ENCODE results near the gene RNASE7. TPM values are rescaled to one million over a fixed set of nuclear protein-coding genes. Genes with fewer than 3 reads are reported as not detected.

Gene RNASE7
- total RNA-seq, 1 donor from 2014 or later, result not detected

DNA sequence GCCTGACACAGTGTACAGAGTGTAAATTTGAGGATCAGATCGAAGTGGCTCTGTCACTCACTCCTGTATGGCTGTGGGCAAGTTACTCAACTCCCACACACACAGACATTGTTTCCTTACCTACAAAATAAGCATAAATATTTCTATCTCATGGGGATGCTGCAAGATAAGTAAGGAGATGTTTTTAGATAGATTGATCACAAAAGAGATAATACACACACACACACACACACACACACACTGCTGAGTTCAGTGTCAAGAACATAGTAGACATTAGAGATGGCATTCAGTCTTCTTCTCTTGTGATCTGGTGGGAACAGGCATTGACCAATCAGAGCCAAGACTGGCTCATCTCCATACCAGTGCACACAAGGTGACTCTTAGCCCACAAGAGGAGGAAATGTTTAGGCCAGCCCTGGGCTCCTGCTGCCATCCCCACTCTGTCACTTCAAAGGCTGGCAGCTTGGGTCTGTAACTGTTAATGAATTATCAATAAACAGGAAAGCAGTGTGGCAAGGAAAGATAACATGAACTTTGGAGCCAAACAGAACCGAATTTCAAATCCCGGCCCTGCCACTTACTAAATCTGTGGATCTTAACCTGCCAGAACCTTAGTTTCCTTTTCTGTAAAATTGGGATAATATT, 12.1 kb downstream of the RNASE7 start:
- H3K27me3 ChIP-seq (ENCODE audit: insufficient read depth, low read length), result no peaks in the 10 kb centered on the region
- no peaks in the 10 kb centered on the region for H4K20me1 ChIP-seq (ENCODE audit: insufficient read depth, low read length)
- no peaks in the 10 kb centered on the region for H3K9me3 ChIP-seq (ENCODE audit: insufficient read depth, low read depth, low read length)
- Mint-ChIP-seq H3K27me3 (ENCODE audit: low read depth, unreplicated experiment) (no peaks in the 10 kb centered on the region), H3K9me3 (ENCODE audit: unreplicated experiment) (no peaks in the 10 kb centered on the region), H3K4me3 (ENCODE audit: unreplicated experiment) (no peak overlapping the region), H3K27ac (ENCODE audit: unreplicated experiment) (no peak overlapping the region), H3K4me1 (ENCODE audit: low read depth, unreplicated experiment) (peaks cover 24% of the 10 kb centered on the region), H3K36me3 (ENCODE audit: low read depth, unreplicated experiment) (no peaks in the 10 kb centered on the region)
- DNase-seq (ENCODE audit: low read depth), result no peak
- H3K36me3 ChIP-seq (ENCODE audit: insufficient read depth, low read length), result no peaks in the 10 kb centered on the region
- TF ChIP-seq, protein P1, sequence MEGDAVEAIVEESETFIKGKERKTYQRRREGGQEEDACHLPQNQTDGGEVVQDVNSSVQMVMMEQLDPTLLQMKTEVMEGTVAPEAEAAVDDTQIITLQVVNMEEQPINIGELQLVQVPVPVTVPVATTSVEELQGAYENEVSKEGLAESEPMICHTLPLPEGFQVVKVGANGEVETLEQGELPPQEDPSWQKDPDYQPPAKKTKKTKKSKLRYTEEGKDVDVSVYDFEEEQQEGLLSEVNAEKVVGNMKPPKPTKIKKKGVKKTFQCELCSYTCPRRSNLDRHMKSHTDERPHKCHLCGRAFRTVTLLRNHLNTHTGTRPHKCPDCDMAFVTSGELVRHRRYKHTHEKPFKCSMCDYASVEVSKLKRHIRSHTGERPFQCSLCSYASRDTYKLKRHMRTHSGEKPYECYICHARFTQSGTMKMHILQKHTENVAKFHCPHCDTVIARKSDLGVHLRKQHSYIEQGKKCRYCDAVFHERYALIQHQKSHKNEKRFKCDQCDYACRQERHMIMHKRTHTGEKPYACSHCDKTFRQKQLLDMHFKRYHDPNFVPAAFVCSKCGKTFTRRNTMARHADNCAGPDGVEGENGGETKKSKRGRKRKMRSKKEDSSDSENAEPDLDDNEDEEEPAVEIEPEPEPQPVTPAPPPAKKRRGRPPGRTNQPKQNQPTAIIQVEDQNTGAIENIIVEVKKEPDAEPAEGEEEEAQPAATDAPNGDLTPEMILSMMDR (IDR thresholded peaks at IDR 0.05; ENCODE audit: insufficient read depth, low read depth, low read length), result no peak
- TF ChIP-seq EZH2 (IDR thresholded peaks at IDR 0.05; ENCODE audit: insufficient read depth, low read length), result no peak
- H3K79me2 ChIP-seq (ENCODE audit: insufficient read depth, low read length), result no peaks in the 10 kb centered on the region
- H2AFZ ChIP-seq (ENCODE audit: low read depth, low read length), result no peak overlapping the region
- no peak overlapping the region for H3K4me3 ChIP-seq (ENCODE audit: insufficient read depth, low read depth, low read length)
- H3K4me2 ChIP-seq (ENCODE audit: low read length), result no peak overlapping the region
- FAIRE-seq, result no peak
- H3K4me1 ChIP-seq (ENCODE audit: insufficient read depth, low read length), result peaks cover 14% of the 10 kb centered on the region
- no peak overlapping the region for H3K27ac ChIP-seq (ENCODE audit: low read depth, low read length)
- no peak overlapping the region for H3K9ac ChIP-seq (ENCODE audit: low read length)

DNA sequence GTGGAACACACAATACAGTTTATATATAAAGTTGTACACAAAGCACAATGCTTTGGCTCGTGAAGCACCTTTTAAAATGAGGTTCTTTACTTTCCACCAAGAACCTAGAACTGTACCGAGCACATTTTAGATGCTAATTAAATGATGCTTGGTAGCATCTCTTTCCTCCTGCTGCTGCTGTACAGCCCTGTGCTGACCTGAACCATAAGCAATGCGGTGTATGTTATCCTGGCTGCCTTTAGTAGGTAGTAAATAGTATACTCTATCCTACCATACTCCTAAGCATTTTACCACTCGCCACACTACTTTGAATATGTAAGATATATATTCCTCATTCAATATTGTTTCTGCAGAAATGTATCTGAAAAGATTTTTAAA, 12.6 kb downstream of the RNASE7 start:
- peaks cover 26% of the 10 kb centered on the region for H3K4me1 Mint-ChIP-seq (ENCODE audit: low read depth, unreplicated experiment)
- Histone ChIP-seq H3K27me3 (ENCODE audit: insufficient read depth, low read length) (no peaks in the 10 kb centered on the region), H3K9ac (ENCODE audit: low read length) (no peak overlapping the region), H3K4me2 (ENCODE audit: low read length) (no peak overlapping the region), H3K4me1 (ENCODE audit: insufficient read depth, low read length) (peaks cover 12% of the 10 kb centered on the region), H3K9me3 (ENCODE audit: insufficient read depth, low read depth, low read length) (no peaks in the 10 kb centered on the region), H4K20me1 (ENCODE audit: insufficient read depth, low read length) (no peaks in the 10 kb centered on the region), H3K36me3 (ENCODE audit: insufficient read depth, low read length) (no peaks in the 10 kb centered on the region), H3K79me2 (ENCODE audit: insufficient read depth, low read length) (no peaks in the 10 kb centered on the region), H2AFZ (ENCODE audit: low read depth, low read length) (no peak overlapping the region), H3K4me3 (ENCODE audit: insufficient read depth, low read depth, low read length) (no peak overlapping the region), H3K27ac (ENCODE audit: low read depth, low read length) (no peak overlapping the region)
- H3K27ac Mint-ChIP-seq (ENCODE audit: unreplicated experiment), result no peak overlapping the region
- TF ChIP-seq, protein P1 (IDR thresholded peaks at IDR 0.05; ENCODE audit: insufficient read depth, low read depth, low read length), result no peak
- TF ChIP-seq EZH2 (IDR thresholded peaks at IDR 0.05; ENCODE audit: insufficient read depth, low read length), result no peak
- no peaks in the 10 kb centered on the region for H3K9me3 Mint-ChIP-seq (ENCODE audit: unreplicated experiment)
- DNase-seq (ENCODE audit: low read depth) (no peak), FAIRE-seq (no peak)
- H3K36me3 Mint-ChIP-seq (ENCODE audit: low read depth, unreplicated experiment), result no peaks in the 10 kb centered on the region
- no peak overlapping the region for H3K4me3 Mint-ChIP-seq (ENCODE audit: unreplicated experiment)
- H3K27me3 Mint-ChIP-seq (ENCODE audit: low read depth, unreplicated experiment), result no peaks in the 10 kb centered on the region

DNA sequence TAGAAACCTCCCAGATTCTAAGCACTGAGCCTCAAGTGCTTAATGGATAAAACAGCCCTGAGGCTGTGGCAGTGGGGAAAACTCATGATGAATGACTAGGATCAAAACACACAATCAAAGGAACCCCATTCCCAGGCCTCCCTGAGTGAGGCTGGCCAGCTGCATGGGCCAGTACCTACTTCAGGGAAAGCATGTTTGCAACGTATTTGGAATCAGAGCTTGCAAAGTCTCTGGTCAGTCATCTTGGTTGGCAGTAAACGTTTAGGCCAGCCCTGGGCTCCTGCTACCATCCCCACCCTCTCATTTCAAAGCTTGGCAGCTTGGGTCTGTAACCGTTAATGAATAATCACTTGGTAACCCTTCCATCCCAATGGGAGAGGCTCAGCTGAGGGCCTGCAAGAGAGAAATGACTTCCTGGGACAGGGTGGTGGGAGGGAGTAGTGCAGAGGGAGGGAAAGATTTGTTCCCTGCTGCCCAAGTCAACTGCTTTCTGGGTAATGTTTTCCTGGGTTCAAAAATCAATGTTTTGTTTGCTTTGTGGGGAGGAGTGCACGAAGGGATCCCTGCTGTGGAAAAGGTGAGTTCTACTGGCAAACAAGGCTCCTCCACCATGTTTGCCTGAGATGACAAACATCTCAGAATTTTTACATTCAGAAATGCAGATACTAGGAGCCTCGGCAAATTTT, 13.4 kb downstream of the RNASE7 start:
- Mint-ChIP-seq H3K27ac (ENCODE audit: unreplicated experiment) (no peak overlapping the region), H3K27me3 (ENCODE audit: low read depth, unreplicated experiment) (no peaks in the 10 kb centered on the region), H3K36me3 (ENCODE audit: low read depth, unreplicated experiment) (no peaks in the 10 kb centered on the region), H3K4me3 (ENCODE audit: unreplicated experiment) (no peak overlapping the region), H3K9me3 (ENCODE audit: unreplicated experiment) (no peaks in the 10 kb centered on the region), H3K4me1 (ENCODE audit: low read depth, unreplicated experiment) (peaks cover 34% of the 10 kb centered on the region)
- Histone ChIP-seq H4K20me1 (ENCODE audit: insufficient read depth, low read length) (no peaks in the 10 kb centered on the region), H3K27ac (ENCODE audit: low read depth, low read length) (no peak overlapping the region), H3K9me3 (ENCODE audit: insufficient read depth, low read depth, low read length) (no peaks in the 10 kb centered on the region), H3K36me3 (ENCODE audit: insufficient read depth, low read length) (no peaks in the 10 kb centered on the region), H3K4me2 (ENCODE audit: low read length) (no peak overlapping the region), H3K4me1 (ENCODE audit: insufficient read depth, low read length) (peaks cover 12% of the 10 kb centered on the region), H3K79me2 (ENCODE audit: insufficient read depth, low read length) (no peaks in the 10 kb centered on the region), H3K27me3 (ENCODE audit: insufficient read depth, low read length) (no peaks in the 10 kb centered on the region), H3K9ac (ENCODE audit: low read length) (no peak overlapping the region), H2AFZ (ENCODE audit: low read depth, low read length) (no peak overlapping the region), H3K4me3 (ENCODE audit: insufficient read depth, low read depth, low read length) (no peak overlapping the region)
- no peak for DNase-seq (ENCODE audit: low read depth)
- FAIRE-seq, result no peak
- no peak for TF ChIP-seq EZH2 (IDR thresholded peaks at IDR 0.05; ENCODE audit: insufficient read depth, low read length)
- TF ChIP-seq, protein P1 (IDR thresholded peaks at IDR 0.05; ENCODE audit: insufficient read depth, low read depth, low read length), result no peak

Data from astrocyte (in vitro differentiated cells and primary cell).